ENCODE results near the gene STRN3.
"Not testable (repeated sequence)": the region's sequence is repeated elsewhere in the genome, so short reads cannot be mapped to it uniquely, and the experiment has no call there.

STRN3 gene

DNA sequence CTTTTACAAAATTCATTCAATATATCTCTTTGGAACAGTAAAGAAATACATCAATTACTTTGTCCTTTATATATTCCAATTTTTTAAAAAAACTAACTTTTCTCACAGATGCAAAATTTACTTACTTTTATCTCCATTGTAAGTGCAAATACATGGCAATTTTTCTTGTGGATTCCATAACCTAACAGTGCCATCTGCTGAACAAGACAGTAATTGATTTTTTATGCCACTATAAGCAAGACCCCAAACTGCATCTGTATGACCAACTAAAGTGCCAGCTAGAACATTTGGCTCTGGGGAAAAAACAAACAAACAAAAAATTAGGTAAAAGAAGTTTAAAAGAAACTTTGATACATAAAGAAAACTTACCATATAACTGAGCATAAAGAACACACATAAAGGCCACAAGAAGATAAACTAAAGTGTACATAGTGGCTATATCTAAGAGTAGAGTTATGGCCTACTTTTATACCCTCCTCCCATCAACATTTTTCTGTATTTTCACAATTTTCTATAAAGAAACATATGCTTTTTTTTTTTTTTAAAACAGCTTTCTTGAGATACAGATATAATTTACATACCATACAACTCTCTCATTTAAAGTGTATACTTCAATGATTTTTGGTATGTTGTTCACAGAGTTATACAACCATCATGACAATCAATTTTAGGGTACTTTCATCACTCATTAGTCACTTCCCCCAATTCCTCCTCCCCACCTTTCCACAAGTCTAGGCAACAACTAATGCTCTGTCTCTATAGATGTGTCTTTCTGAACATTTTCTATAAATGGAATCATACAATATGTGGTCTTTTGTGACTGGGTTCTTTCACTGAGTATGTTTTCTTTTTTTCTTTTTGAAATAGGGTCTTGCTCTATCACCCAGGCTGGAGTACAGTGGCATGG lies 119.2 kb downstream of the STRN3 start:
- peak in 1 of 2 experiments; percentile 22 for DNase-seq

DNA sequence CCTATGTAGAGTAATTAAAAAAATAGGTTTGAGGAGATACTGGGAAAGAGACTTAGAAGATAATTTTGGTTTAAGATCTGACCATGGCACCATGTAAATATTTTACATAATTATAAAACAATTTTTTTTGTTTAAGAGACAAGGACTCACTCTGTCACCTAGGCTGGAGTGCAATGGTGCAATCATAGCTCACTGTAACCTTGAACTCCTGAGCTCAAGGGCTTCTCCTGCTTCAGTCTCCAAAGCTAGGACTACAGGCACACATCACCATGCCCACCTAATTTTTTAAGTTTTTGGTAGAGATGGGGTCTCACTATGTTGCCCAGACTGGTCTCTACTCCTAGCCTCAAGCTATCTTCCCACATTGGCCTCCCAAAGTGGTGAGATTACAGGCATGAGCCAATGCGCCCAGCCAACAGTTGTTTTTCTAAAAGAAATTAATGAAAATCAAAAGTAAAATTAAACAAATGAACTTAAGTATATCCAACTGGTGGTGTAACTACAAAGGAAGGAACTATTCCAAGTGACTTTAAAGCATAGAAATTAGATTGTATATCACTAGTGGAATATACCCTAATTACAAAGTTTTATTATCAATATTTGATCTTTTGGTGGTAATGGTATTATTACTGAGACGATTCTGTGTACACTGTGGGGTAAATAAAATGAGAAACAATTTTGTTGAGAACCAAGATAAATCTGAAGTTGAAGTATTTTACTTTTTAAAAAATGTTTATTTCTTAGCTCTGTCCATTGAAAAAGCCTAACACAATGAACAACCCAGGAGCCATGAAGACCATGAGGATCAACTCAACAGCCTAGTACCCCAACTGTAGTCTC lies 122.7 kb downstream of the STRN3 start:
- no peak for DNase-seq

DNA sequence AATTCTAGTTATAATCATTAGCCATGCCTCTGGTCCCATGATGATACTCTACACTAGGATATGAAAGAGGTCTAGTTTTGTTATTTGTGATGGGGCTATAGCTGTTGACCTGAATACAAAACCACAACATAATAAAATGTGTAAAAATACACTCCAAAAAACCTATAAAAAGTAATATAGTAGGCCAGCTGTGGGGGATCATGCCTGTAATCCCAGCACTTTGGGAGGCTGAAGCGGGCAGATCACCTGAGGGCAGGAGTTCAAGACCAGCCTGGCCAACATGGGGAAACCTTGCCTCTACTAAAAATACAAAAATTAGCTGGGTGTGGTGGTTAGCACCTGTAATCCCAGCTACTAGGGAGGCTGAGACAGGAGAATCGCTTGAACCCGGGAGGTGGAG lies 129.1 kb downstream of the STRN3 start:
- DNase-seq = not testable (repeated sequence)

- no peak for DNase-seq
Observed at GRCh38 chr14:30896435-30896834, 129.7 kb downstream of the STRN3 start.

GRCh38 chr14:30894923-30895515 lies 131.2 kb downstream of the STRN3 start:
- no peak for DNase-seq

DNA sequence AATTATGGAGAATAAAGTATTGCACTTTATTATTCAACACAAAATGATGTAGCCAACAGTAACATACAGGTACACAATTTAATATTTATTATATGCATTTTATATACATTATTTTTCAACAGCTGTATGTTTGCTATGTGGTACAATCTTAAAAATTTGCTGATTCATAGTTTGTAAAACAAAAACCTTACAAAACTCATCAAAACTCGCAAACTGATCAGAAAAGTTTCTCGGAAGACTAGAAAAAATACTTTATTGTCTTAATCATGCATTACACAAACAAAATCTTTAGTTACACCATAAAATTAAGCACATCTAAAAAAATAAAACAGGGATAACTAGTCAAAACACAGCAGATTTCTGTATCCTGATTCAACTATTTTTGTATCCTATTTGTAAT lies 132.4 kb downstream of the STRN3 start:
- no peak for DNase-seq

DNA sequence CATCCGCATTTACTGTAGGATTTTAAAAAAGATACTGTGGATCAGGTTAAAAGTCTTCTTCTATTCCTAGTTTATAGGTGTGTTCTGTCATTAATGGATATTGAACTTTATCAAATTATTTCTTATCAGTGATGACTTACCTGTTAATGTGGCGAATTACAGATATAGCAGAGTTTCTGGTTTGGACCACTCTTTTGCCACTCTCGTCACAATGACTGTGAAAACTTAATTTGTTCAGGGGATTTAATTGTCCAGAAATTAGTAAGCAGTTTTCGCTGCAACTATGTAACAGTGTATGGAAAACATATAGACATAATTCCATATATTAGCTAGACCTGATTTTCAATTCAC lies 137.0 kb downstream of the STRN3 start:
- no peak for DNase-seq

GRCh38 chr14:30888480-30889243 lies 137.5 kb downstream of the STRN3 start:
- no peak for DNase-seq

DNA sequence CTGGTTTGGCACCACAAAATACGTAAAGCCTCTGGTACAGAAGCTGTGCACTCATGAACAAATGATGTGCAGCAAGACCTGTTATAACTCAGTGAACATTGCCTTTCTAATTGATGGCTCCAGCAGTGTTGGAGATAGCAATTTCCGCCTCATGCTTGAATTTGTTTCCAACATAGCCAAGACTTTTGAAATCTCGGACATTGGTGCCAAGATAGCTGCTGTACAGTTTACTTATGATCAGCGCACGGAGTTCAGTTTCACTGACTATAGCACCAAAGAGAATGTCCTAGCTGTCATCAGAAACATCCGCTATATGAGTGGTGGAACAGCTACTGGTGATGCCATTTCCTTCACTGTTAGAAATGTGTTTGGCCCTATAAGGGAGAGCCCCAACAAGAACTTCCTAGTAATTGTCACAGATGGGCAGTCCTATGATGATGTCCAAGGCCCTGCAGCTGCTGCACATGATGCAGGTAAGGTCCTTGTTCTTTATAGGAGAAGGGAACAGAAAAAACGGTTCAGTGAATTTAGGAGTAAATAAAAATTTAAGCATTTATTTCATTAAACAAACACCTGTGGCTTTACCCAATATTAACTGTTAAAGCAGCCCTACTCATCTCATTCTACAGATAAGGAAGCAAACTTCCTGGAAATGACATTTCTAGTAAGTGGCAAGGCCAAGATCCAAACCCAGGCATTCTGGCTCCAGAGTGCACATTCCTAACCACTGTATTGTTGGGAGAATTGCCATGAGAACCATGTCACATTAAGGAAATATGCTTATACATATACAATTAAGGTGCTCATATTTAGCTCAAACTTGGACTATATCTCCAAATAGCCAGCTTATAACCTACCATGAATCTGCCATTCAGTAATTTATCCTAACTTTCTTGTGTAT lies 140.1 kb downstream of the STRN3 start:
- no peak for DNase-seq

GRCh38 chr14:30884901-30885300 lies 141.3 kb downstream of the STRN3 start:
- DNase-seq = no peak

DNA sequence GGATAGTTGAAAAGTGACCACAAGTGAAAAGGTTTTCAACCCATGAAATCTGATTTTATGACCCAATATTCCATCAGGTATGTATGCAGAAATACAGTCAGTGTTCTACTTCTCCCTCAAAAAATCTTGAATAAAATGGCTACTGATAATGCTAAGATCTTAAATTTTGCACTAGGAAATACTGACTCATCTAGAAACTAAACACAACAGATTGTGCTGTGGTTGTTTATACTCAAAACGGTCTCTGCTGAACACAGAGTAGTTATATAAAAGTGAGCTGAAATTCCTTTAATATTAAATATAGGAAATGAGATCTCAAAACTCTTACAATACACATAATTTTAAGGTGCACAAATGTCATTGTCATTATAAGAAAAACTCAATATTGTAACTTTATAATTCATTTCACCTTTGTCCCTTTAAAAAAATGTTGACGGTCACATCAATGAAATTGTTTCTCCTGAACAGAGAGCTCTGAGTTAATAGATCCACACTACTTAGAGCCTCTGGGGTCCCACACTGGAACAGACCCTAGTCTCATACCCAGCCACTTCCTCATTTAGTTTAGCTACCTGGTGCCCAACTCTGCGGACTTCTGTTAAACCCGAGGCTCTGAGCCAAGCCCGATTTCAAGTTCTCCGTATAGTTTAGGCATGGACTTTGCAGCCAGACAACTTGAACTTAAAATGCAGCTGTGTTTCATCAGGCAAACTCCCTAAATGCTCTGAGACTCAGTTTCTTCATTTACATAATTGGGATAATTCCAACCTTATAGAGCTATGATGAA lies 142.5 kb downstream of the STRN3 start:
- DNase-seq = no peak

- no peak for DNase-seq
Observed at GRCh38 chr14:30882431-30882830, 143.7 kb downstream of the STRN3 start.

GRCh38 chr14:30876692-30877091 lies 149.5 kb downstream of the STRN3 start:
- DNase-seq = no peak

- DNase-seq = peak in 1 of 2 experiments; percentile 33
Observed at GRCh38 chr14:30875788-30876053, 150.5 kb downstream of the STRN3 start.

- DNase-seq = peak; percentile 28 to 37
Observed at GRCh38 chr14:30874999-30875787, 151.0 kb downstream of the STRN3 start.

GRCh38 chr14:30874120-30874998 lies 151.8 kb downstream of the STRN3 start, which contains the start of gene COCH:
Gene COCH (plus strand): TSS chr14:30874559. CDS start chr14:30874939, 380 bp downstream.
- peak; percentile 62 to 82 for DNase-seq

GRCh38 chr14:30873308-30874119 lies 152.7 kb downstream of the STRN3 start:
- no peak for DNase-seq

DNA sequence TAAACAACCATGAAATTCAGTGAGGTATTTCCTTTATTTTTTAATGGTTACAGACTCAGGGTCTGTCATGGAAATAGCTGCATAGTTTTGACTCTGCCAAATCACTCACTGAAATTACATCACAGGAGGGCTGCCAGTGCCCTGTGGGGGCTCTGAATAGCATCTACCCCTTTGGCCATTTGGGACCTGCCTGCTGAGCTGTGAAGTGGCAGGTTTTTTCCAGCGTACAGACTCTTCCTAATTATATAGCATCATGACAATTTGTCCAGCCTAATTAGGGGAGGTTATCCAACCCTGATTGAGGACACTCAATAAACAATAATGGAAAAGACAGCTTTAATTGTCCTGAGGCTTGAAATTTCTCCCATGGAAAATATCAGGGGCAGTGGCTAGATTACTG lies 153.6 kb downstream of the STRN3 start:
- DNase-seq = peak in 1 of 2 experiments; percentile 48
